ENCODE data around the gene PPP2R2B. TPM values are rescaled to one million over a fixed set of nuclear protein-coding genes. Genes with fewer than 3 reads are reported as not detected.

Gene PPP2R2B
- polyA plus RNA-seq, 2 of the 4 experiments (the other 2 are of a cell fraction), result not detected

DNA sequence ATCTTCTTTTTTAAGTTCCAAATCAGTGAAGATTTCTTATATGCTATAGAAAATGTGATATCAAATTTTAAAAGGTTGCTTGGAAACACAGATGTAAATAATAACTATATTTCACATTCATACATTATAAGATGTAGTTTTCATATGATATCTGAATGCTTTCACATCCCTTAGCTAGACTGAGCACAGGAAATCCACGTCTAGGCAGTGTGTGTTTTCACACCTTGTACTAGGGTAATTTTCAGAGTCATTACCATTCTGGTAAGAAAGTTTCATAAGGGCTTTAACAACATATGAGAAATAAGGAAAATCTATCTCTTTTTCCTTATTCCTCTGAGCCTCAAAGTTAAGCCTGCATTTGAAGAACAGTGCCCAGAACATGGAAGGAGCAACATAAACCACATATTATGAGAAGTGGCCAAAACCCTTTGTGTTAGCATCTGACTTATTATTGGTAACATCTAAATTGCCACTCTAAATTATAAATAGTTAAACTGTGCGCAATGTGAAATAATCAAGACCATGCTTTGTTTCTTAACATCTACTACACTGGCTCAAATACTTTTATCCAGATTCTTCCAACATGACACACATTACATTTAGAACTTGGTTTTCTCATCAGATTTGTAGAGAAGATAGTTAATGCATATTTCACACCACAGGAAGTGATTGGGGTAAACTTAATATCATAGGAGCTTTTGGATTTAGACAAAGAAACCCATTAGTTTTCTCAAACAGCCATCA lies 113.3 kb downstream of the PPP2R2B start:
- Histone ChIP-seq H3K27ac (no peak overlapping the region), H3K4me3 (no peak overlapping the region), H3K4me2 (no peak overlapping the region), H3K4me1 (no peaks in the 10 kb centered on the region), H3K9me3 (no peaks in the 10 kb centered on the region)
- WGBS (ENCODE audit: missing lambda C conversion rate), result 49% methylated on average over 2 of the region's 2 CpGs
- no peak for FAIRE-seq
- ATAC-seq, result no peak
- ChIA-PET POLR2A (no interaction called here), CTCF (no interaction called here)
- no peak for DNase-seq (ENCODE audit: low read depth in 1 of 2, low spot score in 1 of 2)
- TF ChIP-seq USF2 (IDR thresholded peaks at IDR 0.05), result no peak
- no peak for TF ChIP-seq NR3C1 (IDR thresholded peaks at IDR 0.05)
- no peak for TF ChIP-seq FOSB (CRISPR knock-in tag; IDR thresholded peaks at IDR 0.05)
- TF ChIP-seq CHD2 (IDR thresholded peaks at IDR 0.05; ENCODE audit: low read length, partially characterized antibody), result no peak
- TF ChIP-seq RARB (CRISPR knock-in tag; IDR thresholded peaks at IDR 0.05), result no peak
- no peak for TF ChIP-seq NPAS2 (CRISPR knock-in tag; IDR thresholded peaks at IDR 0.05; ENCODE audit: borderline replicate concordance)
- TF ChIP-seq EP300 (IDR thresholded peaks at IDR 0.05), result no peak
- TF ChIP-seq HDAC2 (IDR thresholded peaks at IDR 0.05), result no peak
- TF ChIP-seq TFCP2L1 (CRISPR knock-in tag; IDR thresholded peaks at IDR 0.05), result no peak
- TF ChIP-seq ZFP36 (IDR thresholded peaks at IDR 0.05; ENCODE audit: borderline replicate concordance, partially characterized antibody), result no peak
- no peak for TF ChIP-seq ATOH8 (CRISPR knock-in tag; IDR thresholded peaks at IDR 0.05; ENCODE audit: low read depth)
- no peak for TF ChIP-seq ZNF302 (CRISPR knock-in tag; IDR thresholded peaks at IDR 0.05)
- TF ChIP-seq, protein P1, sequence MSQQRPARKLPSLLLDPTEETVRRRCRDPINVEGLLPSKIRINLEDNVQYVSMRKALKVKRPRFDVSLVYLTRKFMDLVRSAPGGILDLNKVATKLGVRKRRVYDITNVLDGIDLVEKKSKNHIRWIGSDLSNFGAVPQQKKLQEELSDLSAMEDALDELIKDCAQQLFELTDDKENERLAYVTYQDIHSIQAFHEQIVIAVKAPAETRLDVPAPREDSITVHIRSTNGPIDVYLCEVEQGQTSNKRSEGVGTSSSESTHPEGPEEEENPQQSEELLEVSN (IDR thresholded peaks at IDR 0.05; ENCODE audit: borderline replicate concordance, low read depth), result no peak
- TF ChIP-seq CBX2 (IDR thresholded peaks at IDR 0.05; ENCODE audit: borderline replicate concordance, low read depth), result no peak
- TF ChIP-seq KDM5A (IDR thresholded peaks at IDR 0.05), result no peak
- no peak for TF ChIP-seq HOXB13 (CRISPR knock-in tag; IDR thresholded peaks at IDR 0.05; ENCODE audit: low read depth)

GRCh38 chr5:146762830-146763229 lies 115.7 kb downstream of the PPP2R2B start:
- no peak for FAIRE-seq

DNA sequence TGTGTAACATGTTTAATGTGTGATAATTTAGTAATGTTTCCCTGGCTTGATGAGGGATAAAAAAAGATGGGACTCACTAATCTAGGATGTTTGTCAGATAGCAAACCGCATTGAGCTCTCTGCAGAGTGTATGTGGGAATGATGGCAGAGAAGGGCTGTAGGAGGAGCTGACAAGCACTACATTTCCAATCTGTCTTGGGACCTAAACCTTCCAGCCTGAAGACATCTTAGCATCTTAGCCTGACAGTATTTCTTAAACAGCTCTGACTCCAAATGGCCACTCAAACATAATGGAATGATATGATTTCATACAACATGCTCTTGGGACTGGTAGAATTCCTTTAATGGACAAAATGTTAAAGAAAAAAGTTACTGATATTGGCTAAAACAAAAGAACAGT lies 116.7 kb downstream of the PPP2R2B start:
- Histone ChIP-seq H3K4me3 (no peak overlapping the region), H3K4me1 (no peaks in the 10 kb centered on the region), H3K27ac (no peak overlapping the region), H3K9me3 (no peaks in the 10 kb centered on the region), H3K4me2 (no peak overlapping the region)
- CTCF ChIA-PET, result no interaction called here
- POLR2A ChIA-PET, result no interaction called here
- TF ChIP-seq, protein P2, sequence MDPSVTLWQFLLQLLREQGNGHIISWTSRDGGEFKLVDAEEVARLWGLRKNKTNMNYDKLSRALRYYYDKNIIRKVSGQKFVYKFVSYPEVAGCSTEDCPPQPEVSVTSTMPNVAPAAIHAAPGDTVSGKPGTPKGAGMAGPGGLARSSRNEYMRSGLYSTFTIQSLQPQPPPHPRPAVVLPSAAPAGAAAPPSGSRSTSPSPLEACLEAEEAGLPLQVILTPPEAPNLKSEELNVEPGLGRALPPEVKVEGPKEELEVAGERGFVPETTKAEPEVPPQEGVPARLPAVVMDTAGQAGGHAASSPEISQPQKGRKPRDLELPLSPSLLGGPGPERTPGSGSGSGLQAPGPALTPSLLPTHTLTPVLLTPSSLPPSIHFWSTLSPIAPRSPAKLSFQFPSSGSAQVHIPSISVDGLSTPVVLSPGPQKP (IDR thresholded peaks at IDR 0.05; ENCODE audit: low read depth, low read length), result no peak
- no peak for TF ChIP-seq FOSB (CRISPR knock-in tag; IDR thresholded peaks at IDR 0.05)
- TF ChIP-seq MYC (IDR thresholded peaks at IDR 0.05; ENCODE audit: borderline replicate concordance, low read length), result no peak
- no peak for TF ChIP-seq ZNF302 (CRISPR knock-in tag; IDR thresholded peaks at IDR 0.05)
- no peak for TF ChIP-seq KDM1A (IDR thresholded peaks at IDR 0.05; ENCODE audit: low read depth)
- TF ChIP-seq FOXS1 (CRISPR knock-in tag; IDR thresholded peaks at IDR 0.05), result no peak
- TF ChIP-seq, protein P3, sequence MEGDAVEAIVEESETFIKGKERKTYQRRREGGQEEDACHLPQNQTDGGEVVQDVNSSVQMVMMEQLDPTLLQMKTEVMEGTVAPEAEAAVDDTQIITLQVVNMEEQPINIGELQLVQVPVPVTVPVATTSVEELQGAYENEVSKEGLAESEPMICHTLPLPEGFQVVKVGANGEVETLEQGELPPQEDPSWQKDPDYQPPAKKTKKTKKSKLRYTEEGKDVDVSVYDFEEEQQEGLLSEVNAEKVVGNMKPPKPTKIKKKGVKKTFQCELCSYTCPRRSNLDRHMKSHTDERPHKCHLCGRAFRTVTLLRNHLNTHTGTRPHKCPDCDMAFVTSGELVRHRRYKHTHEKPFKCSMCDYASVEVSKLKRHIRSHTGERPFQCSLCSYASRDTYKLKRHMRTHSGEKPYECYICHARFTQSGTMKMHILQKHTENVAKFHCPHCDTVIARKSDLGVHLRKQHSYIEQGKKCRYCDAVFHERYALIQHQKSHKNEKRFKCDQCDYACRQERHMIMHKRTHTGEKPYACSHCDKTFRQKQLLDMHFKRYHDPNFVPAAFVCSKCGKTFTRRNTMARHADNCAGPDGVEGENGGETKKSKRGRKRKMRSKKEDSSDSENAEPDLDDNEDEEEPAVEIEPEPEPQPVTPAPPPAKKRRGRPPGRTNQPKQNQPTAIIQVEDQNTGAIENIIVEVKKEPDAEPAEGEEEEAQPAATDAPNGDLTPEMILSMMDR (IDR thresholded peaks at IDR 0.05), result no peak
- TF ChIP-seq, protein P4, sequence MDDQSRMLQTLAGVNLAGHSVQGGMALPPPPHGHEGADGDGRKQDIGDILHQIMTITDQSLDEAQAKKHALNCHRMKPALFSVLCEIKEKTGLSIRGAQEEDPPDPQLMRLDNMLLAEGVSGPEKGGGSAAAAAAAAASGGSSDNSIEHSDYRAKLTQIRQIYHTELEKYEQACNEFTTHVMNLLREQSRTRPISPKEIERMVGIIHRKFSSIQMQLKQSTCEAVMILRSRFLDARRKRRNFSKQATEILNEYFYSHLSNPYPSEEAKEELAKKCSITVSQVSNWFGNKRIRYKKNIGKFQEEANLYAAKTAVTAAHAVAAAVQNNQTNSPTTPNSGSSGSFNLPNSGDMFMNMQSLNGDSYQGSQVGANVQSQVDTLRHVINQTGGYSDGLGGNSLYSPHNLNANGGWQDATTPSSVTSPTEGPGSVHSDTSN (IDR thresholded peaks at IDR 0.05), result no peak
- no peak for TF ChIP-seq HOXA7 (CRISPR knock-in tag; IDR thresholded peaks at IDR 0.05)
- TF ChIP-seq NR3C1 (IDR thresholded peaks at IDR 0.05), result no peak
- TF ChIP-seq, protein P5, sequence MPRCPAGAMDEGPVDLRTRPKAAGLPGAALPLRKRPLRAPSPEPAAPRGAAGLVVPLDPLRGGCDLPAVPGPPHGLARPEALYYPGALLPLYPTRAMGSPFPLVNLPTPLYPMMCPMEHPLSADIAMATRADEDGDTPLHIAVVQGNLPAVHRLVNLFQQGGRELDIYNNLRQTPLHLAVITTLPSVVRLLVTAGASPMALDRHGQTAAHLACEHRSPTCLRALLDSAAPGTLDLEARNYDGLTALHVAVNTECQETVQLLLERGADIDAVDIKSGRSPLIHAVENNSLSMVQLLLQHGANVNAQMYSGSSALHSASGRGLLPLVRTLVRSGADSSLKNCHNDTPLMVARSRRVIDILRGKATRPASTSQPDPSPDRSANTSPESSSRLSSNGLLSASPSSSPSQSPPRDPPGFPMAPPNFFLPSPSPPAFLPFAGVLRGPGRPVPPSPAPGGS (IDR thresholded peaks at IDR 0.05), result no peak
- FAIRE-seq, result no peak
- ATAC-seq, result no peak
- 0% methylated on average over 1 of the region's 1 CpG for WGBS (ENCODE audit: missing lambda C conversion rate)
- DNase-seq (ENCODE audit: low read depth in 1 of 2, low spot score in 1 of 2), result no peak

More at GRCh38 chr5:146762830-146763229, 115.7 kb downstream of the PPP2R2B start:
- WGBS (ENCODE audit: missing lambda C conversion rate), result 27% methylated on average over 5 of the region's 5 CpGs
- ChIA-PET CTCF (no interaction called here), POLR2A (no interaction called here)
- Histone ChIP-seq H3K4me1 (no peaks in the 10 kb centered on the region), H3K4me3 (no peak overlapping the region), H3K4me2 (no peak overlapping the region), H3K27ac (no peak overlapping the region), H3K9me3 (no peaks in the 10 kb centered on the region)
- ATAC-seq (no peak), DNase-seq (ENCODE audit: low read depth in 1 of 2, low spot score in 1 of 2) (no peak)
- TF ChIP-seq TP53 (CRISPR knock-in tag; IDR thresholded peaks at IDR 0.05) (no peak), NFE2L2 (conservative IDR thresholded peaks at IDR 0.05; ENCODE audit: low read length) (no peak), MAZ (IDR thresholded peaks at IDR 0.05; ENCODE audit: borderline replicate concordance, low read depth, low read length) (no peak)
